GM18505 (cell line): ENCODE data around the gene SLC1A5.
"Not testable (repeated sequence)": the region's sequence is repeated elsewhere in the genome, so short reads cannot be mapped to it uniquely, and the experiment has no call there.

ENCODE experiments used
- ATAC-seq: cut with Tn5 transposase; IDR thresholded peaks from one replicate; pipeline ENCODE4 v1.9.1; 2021; ENCODE audit not compliant: unreplicated experiment
- POLR2A ChIP-seq: IDR thresholded peaks from 4 replicates; pipeline ENCODE4 v1.6.1; 2011; ENCODE audit warnings: borderline replicate concordance; ENCODE audit not compliant: insufficient read depth, insufficient read length; ENCODE audit errors: extremely low read depth

The SLC1A5 gene

DNA sequence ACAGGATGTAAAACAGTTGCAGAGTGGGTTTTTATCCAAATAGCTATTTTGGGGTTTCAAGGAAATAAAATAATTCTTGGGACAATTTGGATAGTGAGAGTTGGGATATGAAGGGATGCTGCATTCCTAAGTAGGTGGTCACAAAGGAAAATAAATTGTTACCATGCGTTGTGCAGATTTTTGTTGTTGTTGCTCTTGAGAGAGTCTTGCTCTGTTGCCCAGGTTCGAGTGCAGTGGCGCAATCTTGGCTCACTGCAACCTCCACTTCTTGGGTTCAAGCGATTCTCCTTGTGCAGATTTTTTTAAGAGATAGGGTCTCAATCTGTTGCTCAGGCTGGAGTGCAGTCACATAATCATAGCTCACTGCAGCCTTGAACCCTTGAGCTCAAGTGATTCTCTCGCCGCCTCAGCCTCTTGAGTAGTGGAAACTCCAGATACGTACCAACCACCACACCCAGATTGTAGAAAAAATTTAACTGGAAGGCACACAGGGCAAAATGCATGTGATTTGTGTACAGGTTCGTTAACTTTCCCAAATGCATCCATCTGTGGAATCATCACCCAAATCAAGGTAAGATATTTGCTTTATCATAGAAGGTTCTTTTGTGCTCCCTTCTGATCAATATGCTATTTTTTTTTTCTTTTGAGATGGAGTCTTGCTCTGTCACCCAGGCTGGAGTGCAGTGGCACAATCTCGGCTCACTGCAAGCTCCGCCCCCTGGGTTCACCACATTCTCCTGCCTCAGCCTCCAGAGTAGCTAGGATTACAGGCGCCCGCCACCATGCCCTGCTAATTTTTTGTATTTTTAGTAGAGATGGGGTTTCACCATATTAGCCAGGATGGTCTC, 16.0 kb downstream of the SLC1A5 start:
- ATAC-seq, result no peak
- TF ChIP-seq POLR2A, result no peak

DNA sequence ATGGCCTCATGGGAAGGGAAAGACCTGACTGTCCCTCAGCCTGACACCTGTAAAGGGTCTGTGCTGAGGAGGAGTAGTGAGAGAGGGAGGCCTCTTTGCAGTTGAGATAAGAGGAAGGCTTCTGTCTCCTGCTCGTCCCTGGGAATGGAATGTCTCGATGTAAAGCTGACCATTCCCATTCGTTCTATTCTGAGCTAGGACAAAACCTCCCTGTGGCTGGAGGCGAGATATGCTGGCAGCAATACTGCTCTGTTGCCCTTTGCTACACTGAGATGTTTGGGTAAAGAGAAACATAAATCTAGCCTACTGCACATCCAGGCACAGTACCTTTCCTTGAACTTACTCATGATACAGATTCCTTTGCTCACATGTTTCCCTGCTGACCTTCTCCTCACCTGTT, 19.6 kb downstream of the SLC1A5 start:
- not testable (repeated sequence) for ATAC-seq

DNA sequence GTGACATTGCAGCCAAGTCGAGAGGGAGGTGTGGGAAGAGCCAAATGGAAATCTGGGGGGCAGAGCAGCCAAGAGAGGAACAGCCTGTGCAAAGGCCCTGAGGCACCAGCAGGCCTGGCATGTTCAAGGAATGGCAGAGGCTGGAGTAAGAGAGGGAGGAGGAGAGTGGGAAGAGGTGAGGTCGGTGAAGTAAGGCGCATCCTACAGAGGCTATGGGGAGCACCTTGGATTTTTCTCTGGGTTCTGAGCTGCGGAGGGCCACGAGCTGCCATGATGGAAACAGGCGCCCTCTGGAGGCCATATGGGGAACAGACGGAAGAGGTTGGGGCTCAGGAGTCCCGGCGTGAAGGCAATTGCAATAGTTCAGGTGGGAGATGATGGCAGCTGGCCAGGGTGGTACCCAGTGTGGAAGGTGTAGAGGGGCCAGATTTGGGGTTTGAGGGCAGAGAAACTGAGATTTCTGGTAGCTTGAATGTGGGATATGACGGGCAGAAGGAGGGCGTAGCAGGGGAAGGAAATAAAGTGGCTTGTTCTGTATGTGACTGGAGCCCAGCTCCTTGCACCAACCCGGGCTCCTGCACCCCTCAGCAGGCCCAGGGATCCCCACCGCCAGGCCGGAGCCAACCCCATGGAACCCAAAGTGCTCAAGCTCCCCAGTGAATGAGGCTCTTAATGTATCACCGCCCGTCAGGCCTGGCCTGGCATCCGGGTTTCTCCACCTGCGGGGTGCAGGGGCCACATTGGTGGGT, 21.7 kb downstream of the SLC1A5 start:
- ATAC-seq, result no peak
- TF ChIP-seq POLR2A, result no peak

- no peak for TF ChIP-seq POLR2A
- ATAC-seq, result no peak
These were observed 23.5 kb downstream of the SLC1A5 start for GRCh38 chr19:46764817-46765291.

DNA sequence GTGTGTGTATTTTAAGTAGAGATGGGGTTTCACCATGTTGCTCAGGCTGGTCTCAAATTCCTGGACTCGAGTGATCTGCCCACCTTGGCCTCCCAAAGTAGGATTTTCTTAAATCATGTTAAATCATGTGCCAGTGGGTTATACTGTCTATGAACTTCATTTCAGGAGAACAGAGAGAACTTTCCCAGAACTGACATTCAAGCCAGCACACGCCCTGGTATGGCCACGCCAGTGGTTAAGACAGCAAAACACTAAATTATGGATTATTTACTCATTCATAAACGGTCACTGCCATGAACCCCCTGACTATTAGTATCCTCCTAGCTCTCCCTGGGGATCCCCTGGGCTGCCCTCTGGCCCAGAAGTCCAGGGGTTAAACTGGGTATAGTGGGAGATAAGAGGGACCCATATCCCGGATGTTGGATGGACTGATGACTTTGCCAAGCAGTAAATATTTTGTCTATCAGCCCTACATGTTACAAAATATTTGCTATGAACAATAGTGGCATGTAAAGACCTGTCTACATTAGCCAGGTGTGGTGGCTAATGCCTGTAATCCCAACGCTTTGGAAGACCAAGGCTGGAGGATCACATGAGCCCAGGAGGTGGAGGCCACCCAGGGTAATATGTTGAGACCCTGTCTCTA, 26.0 kb downstream of the SLC1A5 start:
- TF ChIP-seq POLR2A, result no peak
- ATAC-seq, result no peak

DNA sequence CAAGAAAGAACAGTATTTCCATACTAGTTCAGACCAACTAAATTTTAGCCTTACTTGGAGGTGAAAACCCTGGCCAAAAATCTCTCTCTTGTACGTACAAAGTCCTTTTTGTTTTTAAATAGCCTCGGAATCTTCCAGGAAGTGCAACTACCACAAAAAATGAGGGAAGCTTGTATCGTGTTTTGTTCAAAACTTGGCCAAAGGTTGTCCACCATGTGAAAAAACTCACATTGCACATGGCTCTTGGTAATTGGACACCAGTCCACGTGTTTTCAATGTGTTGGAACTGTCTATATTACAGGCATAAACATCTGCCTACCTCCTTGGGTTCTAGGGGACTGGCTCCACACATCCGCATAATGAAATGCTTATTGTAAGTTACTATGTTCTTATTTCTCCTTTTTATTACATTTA, 27.0 kb downstream of the SLC1A5 start:
- ATAC-seq, result no peak
- TF ChIP-seq POLR2A, result no peak

GRCh38 chr19:46760897-46761296, 27.5 kb downstream of the SLC1A5 start:
- ATAC-seq, result not testable (repeated sequence)

GRCh38 chr19:46760363-46760762, 28.0 kb downstream of the SLC1A5 start:
- ATAC-seq, result no peak
- TF ChIP-seq POLR2A, result no peak

DNA sequence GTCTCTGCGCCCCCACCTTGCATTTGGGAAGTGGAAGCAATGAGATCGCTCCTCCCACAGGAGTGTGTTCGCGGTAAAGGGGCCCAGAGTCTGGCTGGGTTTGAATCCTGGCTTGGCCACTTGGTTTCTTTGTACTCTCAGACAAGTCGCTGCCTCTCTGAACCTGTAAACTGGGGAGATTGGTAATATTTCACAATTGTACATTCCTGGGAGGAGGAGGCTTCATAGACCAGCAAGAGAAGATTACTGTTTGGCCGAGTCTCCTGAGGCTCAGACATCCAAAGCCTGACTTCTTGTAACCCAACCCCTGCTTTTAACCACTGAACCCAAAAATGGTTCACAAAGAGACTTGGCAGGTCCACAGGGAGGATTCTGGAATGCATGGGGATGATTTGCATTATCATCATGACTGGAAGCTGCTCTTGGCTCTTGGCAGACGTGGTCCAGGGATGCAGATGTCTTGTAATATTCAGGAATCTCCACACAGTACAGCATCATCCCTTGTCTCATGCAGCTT, 28.5 kb downstream of the SLC1A5 start:
- no peak for TF ChIP-seq POLR2A
- no peak for ATAC-seq

- TF ChIP-seq POLR2A, result no peak
- ATAC-seq, result no peak
These were observed 29.2 kb downstream of the SLC1A5 start for GRCh38 chr19:46759206-46759605.

DNA sequence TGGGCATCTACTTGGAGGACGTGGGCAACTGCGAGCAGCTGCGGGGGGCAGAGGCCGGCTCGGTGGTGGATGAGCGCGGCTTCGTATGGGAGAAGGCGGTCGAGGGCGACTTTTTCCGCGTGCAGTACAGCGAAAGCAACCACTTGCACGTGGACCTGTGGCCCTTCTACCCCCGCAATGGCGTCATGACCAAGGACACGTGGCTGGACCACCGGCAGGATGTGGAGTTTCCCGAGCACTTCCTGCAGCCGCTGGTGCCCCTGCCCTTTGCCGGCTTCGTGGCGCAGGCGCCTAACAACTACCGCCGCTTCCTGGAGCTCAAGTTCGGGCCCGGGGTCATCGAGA, 31.9 kb downstream of the SLC1A5 start:
- TF ChIP-seq POLR2A, result no peak
- ATAC-seq, result no peak

GRCh38 chr19:46755853-46756543, 32.4 kb downstream of the SLC1A5 start:
- TF ChIP-seq POLR2A, result no peak
- ATAC-seq, result no peak
